KOPT-K1 (cell line): ENCODE measurements around the gene CKB.

Source experiments
- H3K27ac ChIP-seq: fragments of 200-600 bp; sonication (generic); 2 replicates; pipeline ENCODE4 v1.5.1; 2016; ENCODE audit warnings: antibody characterized with exemption, mild to moderate bottlenecking, low read depth, low read length; ENCODE audit not compliant: poor library complexity, severe bottlenecking
- H3K36me3 ChIP-seq: fragments of 200-600 bp; sonication (generic); 2 replicates; pipeline ENCODE4 v1.5.1; 2017; ENCODE audit warnings: antibody characterized with exemption, mild to moderate bottlenecking, low read length, moderate library complexity; ENCODE audit not compliant: insufficient read depth
- H3K9me3 ChIP-seq: fragments of 200-600 bp; sonication (generic); 2 replicates; pipeline ENCODE4 v1.5.1; 2017; ENCODE audit warnings: antibody characterized with exemption, low read length, mild to moderate bottlenecking; ENCODE audit not compliant: insufficient read depth, poor library complexity, severe bottlenecking

The CKB gene

DNA sequence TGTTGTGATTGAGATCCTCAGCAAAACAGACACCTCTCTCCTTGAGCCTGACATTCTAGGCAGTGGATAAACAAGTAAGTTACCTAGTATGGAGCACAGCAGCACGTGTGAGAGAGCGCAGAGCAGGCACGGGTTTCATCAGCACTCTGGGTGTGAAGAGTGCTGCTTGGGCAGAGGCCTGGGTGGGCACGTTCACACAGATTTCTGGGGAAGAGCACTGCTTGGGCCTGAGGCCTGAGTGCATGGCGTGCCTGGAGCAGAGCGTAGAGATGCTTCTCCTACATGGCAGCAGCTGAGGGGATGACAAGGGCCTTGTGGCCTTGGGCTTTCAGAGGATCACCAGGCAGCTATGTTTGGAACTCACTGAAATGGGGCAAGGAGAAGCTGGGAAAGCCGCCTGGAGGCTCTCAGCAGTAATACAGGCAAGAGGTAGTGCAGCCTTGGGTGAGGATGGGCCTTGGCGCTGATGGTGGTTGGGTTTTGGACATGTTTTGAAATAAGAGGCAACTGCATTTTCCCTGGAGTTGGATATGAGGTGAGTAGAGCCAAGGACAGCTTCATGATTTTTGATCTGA lies 17.6 kb downstream of the CKB start:
- no peak overlapping the region for H3K27ac ChIP-seq
- H3K9me3 ChIP-seq, result no peaks in the 10 kb centered on the region
- H3K36me3 ChIP-seq, result peaks cover 95% of the 10 kb centered on the region

DNA sequence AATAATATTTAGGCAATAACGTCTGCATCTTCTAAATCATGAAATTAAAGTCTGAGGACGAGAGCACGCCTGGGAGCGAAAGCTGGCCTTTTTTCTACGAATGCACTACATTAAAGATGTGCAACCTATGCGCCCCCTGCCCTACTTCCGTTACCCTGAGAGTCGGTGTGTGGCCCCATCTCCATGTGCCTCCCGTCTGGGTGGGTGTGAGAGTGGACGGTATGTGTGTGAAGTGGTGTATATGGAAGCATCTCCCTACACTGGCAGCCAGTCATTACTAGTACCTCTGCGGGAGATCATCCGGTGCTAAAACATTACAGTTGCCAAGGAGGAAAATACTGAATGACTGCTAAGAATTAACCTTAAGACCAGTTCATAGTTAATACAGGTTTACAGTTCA lies 19.3 kb downstream of the CKB start:
- Histone ChIP-seq H3K9me3 (no peaks in the 10 kb centered on the region), H3K36me3 (peaks cover 94% of the 10 kb centered on the region), H3K27ac (no peak overlapping the region)

DNA sequence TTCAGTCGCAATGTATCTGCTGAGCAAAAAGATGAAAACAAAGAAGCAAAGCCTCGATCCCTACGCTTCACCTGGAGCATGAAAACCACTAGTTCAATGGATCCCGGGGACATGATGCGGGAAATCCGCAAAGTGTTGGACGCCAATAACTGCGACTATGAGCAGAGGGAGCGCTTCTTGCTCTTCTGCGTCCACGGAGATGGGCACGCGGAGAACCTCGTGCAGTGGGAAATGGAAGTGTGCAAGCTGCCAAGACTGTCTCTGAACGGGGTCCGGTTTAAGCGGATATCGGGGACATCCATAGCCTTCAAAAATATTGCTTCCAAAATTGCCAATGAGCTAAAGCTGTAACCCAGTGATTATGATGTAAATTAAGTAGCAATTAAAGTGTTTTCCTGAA lies 19.8 kb downstream of the CKB start:
- H3K36me3 ChIP-seq, result peaks cover 92% of the 10 kb centered on the region
- no peak overlapping the region for H3K27ac ChIP-seq
- no peaks in the 10 kb centered on the region for H3K9me3 ChIP-seq

DNA sequence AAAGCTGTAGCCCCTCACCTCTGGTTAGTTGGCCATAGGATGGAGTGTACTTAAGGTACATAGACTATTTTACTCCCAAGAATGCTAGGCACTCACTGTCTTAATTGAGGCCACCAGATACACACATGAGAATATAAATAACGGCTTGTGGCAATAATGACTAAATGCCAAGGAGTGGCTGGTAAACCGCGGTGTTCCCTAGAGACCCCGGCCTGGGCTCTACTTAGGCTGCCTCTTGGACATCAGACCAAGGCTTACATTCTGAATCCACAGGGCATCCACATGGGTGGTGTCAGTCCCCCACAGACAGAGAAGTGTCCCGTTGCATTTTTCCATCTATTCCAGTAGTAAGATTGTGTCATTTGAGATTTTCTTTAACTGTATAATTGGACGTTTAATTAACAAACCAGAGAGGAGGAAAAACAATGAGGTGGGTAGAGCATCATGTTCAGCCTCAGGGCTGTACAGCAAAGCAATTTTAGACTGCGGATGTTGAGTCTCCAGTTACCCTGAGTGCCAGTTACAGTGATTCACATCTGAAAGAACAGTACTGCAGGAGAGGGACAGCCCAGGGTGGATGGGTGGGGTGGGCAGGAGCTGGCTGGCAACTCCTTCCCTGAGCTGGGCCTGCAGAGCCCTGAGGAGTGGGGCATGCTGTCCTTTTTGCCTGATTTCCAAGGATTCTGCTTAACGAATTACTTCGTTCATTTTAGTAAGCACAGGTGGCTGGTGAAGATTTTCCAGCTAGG lies 20.5 kb downstream of the CKB start:
- Histone ChIP-seq H3K27ac (no peak overlapping the region), H3K9me3 (no peaks in the 10 kb centered on the region), H3K36me3 (peaks cover 94% of the 10 kb centered on the region)

DNA sequence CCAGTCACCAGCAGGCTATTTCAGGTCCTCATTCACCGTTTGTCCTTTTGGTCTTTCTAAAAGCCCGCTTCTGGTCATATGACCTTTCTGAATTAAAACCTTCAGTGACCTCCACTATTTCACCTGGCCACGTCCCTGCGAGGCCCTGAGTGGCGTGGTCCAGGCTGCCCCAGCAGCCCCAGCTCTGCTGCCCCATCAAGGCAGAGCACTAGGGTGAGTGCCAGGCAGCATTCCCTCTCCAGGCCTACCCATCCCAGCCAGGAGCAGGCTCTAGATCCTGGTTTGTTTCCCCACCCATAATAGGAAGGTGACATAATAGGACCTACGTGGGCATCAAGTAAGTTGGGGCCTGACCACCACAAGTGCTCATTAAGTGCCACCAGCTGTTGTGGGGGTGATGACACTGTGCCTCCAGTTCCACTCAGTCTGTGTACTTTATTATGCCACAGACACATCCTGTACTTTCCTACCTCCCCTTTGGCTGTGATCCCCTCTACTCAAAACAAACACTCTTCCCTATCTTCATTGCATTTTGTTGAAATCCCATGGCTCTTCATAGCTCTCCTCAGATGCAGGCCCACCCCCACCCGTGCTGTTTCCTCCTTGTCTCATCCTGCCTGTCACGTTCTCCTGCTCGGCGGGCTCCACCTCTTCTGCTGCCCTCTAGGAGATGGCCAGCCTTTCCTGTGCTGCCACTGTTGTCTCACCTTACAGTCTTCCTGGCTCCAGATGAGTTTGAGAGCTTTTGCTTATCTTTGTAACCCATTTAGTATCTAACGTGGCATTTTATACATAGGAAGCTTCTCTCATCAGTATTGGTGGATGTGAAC lies 21.4 kb downstream of the CKB start:
- Histone ChIP-seq H3K27ac (no peak overlapping the region), H3K36me3 (peaks cover 92% of the 10 kb centered on the region), H3K9me3 (no peaks in the 10 kb centered on the region)

DNA sequence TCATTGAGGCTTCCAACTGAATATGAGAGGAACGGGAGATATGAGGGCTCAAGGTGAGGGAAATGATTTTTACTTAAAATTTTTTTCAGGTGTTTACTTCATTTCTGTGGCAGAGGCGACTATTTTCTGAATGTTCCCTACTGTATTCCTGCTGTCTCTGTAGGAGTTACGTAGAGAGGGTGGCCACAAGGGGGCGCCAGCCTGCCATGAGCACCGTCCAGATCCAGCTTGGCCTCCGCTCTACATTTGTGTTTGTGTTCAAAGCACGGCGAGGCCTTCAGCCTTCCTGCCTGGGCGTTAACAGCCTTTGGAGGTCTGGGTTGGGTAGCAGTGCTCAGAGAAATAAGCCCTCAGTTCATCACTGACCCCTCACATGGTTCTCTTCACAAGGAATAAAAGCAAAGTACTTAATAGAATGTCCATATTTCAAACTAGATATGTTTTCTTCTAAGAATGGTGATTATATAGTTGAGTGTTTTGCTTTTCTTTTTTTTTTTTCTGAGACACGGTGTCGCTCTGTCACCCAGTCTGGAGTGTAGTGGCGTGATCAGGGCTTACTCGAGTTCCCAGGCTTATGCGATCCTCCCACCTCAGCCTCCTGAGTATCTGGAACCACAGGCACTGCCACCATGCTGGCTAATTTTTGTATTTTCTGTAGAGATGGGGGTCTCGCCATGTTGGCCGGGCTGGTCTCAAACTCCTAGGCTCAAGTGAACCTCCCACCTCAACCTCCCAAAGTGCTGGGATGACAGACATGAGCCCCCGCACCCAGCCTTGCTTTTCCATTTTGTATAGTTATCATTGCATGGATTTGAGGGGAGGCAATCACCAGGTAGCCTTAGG lies 22.3 kb downstream of the CKB start:
- H3K9me3 ChIP-seq, result no peaks in the 10 kb centered on the region
- H3K27ac ChIP-seq, result no peak overlapping the region
- peaks cover 91% of the 10 kb centered on the region for H3K36me3 ChIP-seq

DNA sequence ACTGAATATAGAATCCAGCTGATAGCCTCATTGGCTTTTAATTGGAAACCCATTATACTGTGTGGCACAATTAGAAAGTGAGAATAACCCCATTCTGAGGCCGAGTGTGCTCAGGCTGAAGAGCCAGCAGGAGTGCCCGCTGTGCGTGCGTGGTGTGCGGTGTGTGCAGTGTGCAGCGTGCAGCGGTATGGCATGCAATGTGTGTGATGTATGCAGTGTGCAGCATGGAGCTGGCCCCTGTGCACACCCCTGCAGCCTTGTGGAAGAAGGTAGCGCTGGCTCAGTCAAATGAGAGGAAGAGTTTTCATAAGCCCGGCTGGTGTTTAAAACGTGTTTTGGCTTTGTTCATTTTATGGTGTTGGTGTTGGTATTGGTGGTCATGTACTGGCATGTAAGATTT lies 22.9 kb downstream of the CKB start:
- no peaks in the 10 kb centered on the region for H3K9me3 ChIP-seq
- H3K36me3 ChIP-seq, result peaks cover 91% of the 10 kb centered on the region
- H3K27ac ChIP-seq, result no peak overlapping the region

DNA sequence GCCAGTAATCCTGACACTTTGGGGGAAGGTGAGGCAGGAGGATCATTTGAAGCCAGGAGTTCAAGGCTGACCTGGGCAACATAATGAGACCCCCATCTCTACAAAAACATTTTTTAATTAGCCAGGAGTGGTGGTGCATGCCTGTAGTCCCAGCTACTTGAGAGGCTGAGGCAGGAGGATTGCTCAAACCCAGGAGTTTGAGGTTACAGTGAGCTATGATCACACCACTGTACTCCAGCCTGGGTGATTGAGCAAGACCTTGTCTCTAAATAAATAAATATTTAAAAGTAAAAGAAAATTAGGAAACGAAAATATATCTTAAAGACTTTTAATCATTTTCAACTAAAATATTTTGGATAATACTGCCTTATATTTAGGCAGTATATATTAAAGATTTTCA lies 25.9 kb downstream of the CKB start:
- no peaks in the 10 kb centered on the region for H3K9me3 ChIP-seq
- H3K36me3 ChIP-seq, result peaks cover 91% of the 10 kb centered on the region
- H3K27ac ChIP-seq, result no peak overlapping the region

DNA sequence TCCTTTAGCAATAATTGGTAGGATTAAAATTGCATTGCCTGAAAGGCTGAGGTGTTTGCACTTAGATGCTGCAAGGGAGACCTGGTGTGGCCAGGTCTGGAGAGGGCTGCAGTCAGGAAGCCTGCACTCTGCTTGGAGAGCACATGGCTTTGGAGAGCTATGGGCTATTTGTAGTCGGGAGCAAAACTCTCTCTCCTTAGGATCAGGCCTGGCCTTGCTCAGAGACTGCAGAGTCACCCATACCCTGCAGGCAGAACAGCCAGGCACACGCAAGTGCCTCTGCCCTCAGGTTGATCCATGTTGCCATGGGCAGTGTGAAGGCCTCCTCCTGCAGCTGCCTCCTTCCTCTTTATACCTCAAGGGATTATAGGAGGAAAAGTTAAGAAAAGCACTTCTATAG lies 26.8 kb downstream of the CKB start:
- peaks cover 88% of the 10 kb centered on the region for H3K36me3 ChIP-seq
- no peak overlapping the region for H3K27ac ChIP-seq
- H3K9me3 ChIP-seq, result no peaks in the 10 kb centered on the region

DNA sequence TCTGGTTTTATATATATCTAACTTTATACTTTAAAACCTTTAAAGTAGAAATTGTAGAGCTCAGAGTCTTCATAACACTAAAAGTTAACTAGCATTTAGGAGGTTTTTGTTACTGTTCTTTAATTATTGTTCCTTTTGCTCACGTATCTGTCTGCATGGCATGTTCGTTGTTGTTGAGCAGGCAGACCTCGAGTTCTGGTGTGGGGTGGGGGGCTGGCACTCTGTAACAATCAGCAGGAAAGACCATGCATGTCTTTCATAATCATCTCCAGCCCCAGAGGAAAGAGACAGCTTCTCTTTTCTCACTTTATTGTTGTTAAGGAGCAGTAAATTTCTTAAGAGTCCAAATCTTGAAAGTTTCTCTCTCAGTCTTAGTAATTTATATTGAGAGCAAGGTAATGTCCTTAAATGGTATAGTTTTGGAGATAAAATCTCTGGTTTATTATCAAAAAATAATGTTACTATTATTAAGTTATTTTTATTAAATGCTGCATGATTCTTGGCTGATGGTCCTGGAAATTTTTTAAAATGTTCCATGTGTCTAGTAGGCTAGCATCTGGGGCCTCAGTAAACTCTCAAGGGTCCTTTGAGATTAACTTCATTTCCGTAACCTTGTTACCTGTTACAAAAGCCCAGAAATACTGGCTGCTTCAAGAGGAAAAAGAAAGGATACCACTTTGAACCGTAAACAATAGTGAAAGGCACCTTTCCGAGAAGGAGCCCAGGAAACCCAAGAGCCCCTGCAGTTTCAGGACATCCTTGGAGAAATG lies 30.3 kb downstream of the CKB start:
- H3K36me3 ChIP-seq, result peaks cover 86% of the 10 kb centered on the region
- no peak overlapping the region for H3K27ac ChIP-seq
- H3K9me3 ChIP-seq, result no peaks in the 10 kb centered on the region

DNA sequence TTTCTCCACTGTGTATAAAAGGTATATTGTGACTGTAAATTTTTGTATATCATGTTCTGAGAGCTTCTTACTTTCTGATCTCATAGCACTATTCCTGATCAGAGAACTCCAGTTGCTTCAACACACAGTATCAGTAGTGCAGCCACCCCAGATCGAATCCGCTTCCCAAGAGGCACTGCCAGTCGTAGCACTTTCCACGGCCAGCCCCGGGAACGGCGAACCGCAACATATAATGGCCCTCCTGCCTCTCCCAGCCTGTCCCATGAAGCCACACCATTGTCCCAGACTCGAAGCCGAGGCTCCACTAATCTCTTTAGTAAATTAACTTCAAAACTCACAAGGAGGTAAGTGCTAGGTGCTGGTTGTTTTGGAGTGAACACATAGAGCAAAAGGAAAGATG lies 30.9 kb downstream of the CKB start:
- H3K36me3 ChIP-seq, result peaks cover 82% of the 10 kb centered on the region
- H3K27ac ChIP-seq, result no peak overlapping the region
- H3K9me3 ChIP-seq, result no peaks in the 10 kb centered on the region

DNA sequence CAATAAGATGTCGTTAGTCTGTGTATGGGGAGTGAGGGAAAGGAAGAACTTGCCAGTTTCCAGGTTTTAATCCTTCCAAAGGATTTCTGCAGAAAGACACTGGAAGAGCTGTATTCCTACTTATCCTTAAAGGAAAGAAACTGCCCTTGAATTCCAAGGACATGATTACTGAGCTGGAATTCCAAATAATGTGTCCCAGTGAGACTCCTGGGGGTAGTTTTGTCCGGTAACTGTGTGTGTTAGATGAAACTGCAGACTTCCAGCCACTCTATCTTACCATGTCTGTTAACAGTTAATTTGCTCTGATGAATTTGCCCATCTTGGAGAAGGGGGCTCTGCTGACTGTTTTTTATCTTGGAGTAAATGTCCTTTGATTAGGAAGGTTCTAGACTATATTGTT lies 33.0 kb downstream of the CKB start:
- Histone ChIP-seq H3K27ac (no peak overlapping the region), H3K36me3 (peaks cover 72% of the 10 kb centered on the region), H3K9me3 (no peaks in the 10 kb centered on the region)

DNA sequence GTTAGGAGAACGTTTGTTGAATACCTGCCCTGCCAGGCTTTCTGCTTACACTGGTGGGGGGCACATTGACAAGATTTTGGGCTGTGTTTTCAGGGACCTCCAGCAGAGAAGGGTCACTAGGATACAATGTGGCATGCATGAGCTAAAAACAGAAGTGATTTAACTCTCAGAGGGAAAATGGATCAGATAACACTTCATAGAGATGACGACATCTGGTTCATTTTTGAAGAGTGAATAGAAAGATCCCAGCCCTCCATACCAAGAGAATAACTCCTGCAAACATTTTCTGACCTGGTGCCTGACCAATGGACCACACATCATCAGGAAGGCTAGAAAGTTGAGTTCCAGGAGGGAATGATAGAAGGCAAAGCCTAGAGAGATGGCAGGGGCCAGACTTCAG lies 33.7 kb downstream of the CKB start:
- H3K9me3 ChIP-seq, result no peaks in the 10 kb centered on the region

DNA sequence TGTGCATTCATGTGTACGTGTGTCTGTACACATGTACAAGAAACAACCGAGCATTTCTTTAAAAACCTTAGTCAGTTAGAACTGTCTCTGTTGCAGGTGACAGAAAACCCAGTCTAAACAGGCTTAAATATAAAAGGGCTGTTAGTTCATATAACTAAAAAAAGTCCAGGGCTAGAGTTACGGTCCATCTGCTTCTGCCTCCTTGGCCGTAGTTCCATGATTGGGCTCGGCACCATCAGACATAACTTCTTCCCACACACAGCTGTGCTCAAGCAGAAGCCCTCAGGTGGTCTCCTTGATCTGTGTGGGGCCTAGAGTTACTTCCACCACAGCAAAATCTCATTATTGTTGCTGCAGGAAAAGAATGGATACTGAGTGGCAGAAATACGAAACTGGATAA lies 34.6 kb downstream of the CKB start:
- Histone ChIP-seq H3K9me3 (no peaks in the 10 kb centered on the region), H3K36me3 (peaks cover 70% of the 10 kb centered on the region), H3K27ac (no peak overlapping the region)

More for the DNA sequence above, 33.7 kb downstream of the CKB start:
- Histone ChIP-seq H3K36me3 (peaks cover 72% of the 10 kb centered on the region), H3K27ac (no peak overlapping the region)
